HUES48 (cell line): Measurements from ENCODE around the gene FZD4.
"Not testable (repeated sequence)": the region's sequence is repeated elsewhere in the genome, so short reads cannot be mapped to it uniquely, and the experiment has no call there.

Experiments used
- H3K27ac ChIP-seq: one replicate; pipeline ENCODE4 v1.7.0; 2013; ENCODE audit warnings: low read depth, low read length, inconsistent platforms
- H3K27me3 ChIP-seq: 2 replicates; pipeline ENCODE4 v1.6.1; 2013; ENCODE audit warnings: mild to moderate bottlenecking, low read length; ENCODE audit not compliant: control insufficient read depth, insufficient read depth
- H3K36me3 ChIP-seq: 2 replicates; pipeline ENCODE4 v1.6.1; 2013; ENCODE audit warnings: low read length; ENCODE audit not compliant: control insufficient read depth, insufficient read depth
- H3K4me1 ChIP-seq: 2 replicates; pipeline ENCODE4 v1.6.1; 2013; ENCODE audit warnings: mild to moderate bottlenecking, low read length; ENCODE audit not compliant: control insufficient read depth, insufficient read depth
- H3K4me3 ChIP-seq: 2 replicates; pipeline ENCODE4 v1.5.1; 2013; ENCODE audit warnings: mild to moderate bottlenecking, low read depth, low read length
- H3K9ac ChIP-seq: 2 replicates; pipeline ENCODE4 v1.6.1; 2013; ENCODE audit warnings: mild to moderate bottlenecking, low read depth, low read length, moderate library complexity
- H3K9me3 ChIP-seq: 2 replicates; pipeline ENCODE4 v1.6.1; 2013; ENCODE audit warnings: low read length; ENCODE audit not compliant: control insufficient read depth, insufficient read depth

FZD4 gene

DNA sequence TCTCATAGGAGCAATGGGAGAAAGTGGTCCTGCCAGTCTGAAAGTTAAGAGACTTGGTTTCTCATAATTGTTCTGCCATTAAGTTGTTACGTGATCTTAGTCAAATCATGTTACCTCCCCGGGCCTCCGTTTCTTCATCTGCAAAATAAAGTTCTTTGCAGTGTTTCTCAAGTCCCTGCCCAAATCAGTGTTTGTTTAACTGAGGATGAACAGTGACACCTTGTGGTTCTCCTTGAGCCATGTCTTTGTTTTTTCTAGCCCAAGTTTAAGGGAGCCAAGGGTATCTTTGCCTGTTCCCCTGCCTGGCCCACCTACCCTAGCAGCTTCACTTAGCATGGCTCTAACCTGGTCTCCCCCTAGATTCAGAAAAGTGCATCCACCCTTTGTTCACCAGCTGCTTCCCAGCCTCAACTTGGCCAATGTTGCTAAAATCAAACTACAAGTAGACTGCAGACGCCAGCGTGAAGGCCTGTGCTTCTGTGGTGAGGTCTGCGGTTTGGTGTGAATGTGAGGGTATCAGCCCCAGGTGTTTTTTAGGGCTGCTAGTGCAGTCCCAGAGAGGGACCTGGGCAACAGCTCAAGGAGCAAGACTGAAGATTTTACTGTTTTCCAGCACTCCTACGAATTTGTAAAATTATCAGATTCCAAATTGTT lies 35.5 kb downstream of the FZD4 start:
- no peaks in the 10 kb centered on the region for H3K9me3 ChIP-seq
- H3K4me1 ChIP-seq, result peaks cover 26% of the 10 kb centered on the region
- no peaks in the 10 kb centered on the region for H3K36me3 ChIP-seq
- H3K4me3 ChIP-seq, result no peak overlapping the region
- no peak overlapping the region for H3K9ac ChIP-seq
- no peaks in the 10 kb centered on the region for H3K27me3 ChIP-seq
- H3K27ac ChIP-seq, result no peak overlapping the region

DNA sequence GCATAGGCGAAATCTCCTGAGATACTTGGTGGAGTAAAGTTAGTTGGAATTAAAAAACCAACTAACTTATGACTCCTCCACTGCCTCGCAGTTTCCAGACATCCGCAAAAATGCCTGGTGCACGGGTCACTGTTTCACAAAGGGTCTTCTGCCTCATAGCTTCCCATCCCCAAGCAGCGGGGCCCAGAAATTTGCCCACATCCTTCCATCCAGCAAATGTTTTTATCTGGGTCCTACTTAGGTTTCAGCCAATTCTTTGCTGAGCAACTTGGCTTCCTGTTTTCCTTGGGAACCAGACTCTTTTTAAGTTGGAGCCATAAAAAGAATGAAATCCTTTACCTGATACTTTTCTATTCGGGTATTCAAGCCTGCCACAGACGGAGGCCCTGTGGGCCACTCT lies 36.2 kb downstream of the FZD4 start:
- Histone ChIP-seq H3K36me3 (no peaks in the 10 kb centered on the region), H3K9ac (no peak overlapping the region), H3K4me3 (no peak overlapping the region), H3K4me1 (peaks cover 21% of the 10 kb centered on the region), H3K27me3 (no peaks in the 10 kb centered on the region), H3K9me3 (no peaks in the 10 kb centered on the region), H3K27ac (no peak overlapping the region)

GRCh38 chr11:86918496-86918895 lies 36.7 kb downstream of the FZD4 start:
- Histone ChIP-seq H3K27ac (no peak overlapping the region), H3K9me3 (no peaks in the 10 kb centered on the region), H3K4me3 (no peak overlapping the region), H3K36me3 (no peaks in the 10 kb centered on the region), H3K4me1 (peaks cover 16% of the 10 kb centered on the region), H3K9ac (no peak overlapping the region), H3K27me3 (no peaks in the 10 kb centered on the region)

GRCh38 chr11:86917589-86917988 lies 37.6 kb downstream of the FZD4 start:
- H3K9me3 ChIP-seq, result no peaks in the 10 kb centered on the region
- no peaks in the 10 kb centered on the region for H3K27me3 ChIP-seq
- H3K27ac ChIP-seq, result no peak overlapping the region
- peaks cover 13% of the 10 kb centered on the region for H3K4me1 ChIP-seq
- H3K4me3 ChIP-seq, result no peak overlapping the region
- no peak overlapping the region for H3K9ac ChIP-seq
- no peaks in the 10 kb centered on the region for H3K36me3 ChIP-seq

- H3K27ac ChIP-seq, result peak overlapping the region; percentile 40
- H3K36me3 ChIP-seq, result no peaks in the 10 kb centered on the region
- H3K4me3 ChIP-seq, result no peak overlapping the region
- H3K27me3 ChIP-seq, result no peaks in the 10 kb centered on the region
- H3K4me1 ChIP-seq, result peaks cover 13% of the 10 kb centered on the region
- no peak overlapping the region for H3K9ac ChIP-seq
- H3K9me3 ChIP-seq, result no peaks in the 10 kb centered on the region
Measured at GRCh38 chr11:86916330-86916729, 38.9 kb downstream of the FZD4 start.

DNA sequence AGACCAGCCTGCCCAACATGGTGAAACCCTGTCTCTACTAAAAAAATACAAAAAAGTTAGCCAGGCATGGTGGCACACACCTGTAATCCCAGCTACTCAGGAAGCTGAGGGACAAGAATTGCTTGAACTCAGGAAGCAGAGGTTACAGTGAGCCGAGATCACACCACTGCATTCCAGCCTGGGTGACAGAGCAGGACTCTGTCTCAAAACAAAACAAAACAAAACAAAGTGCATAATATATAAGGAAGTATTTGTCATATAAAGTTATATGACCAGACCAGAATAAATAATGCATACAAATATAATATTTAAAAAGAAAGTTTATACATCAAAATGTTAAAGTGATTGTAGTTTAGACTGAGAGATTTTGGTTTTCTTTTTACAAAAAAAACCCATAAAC lies 39.3 kb downstream of the FZD4 start:
- H3K9ac ChIP-seq, H3K27ac ChIP-seq, H3K27me3 ChIP-seq, H3K9me3 ChIP-seq, H3K36me3 ChIP-seq, H3K4me3 ChIP-seq: not testable (repeated sequence)
- H3K4me1 ChIP-seq, result peaks cover 13% of the 10 kb centered on the region

DNA sequence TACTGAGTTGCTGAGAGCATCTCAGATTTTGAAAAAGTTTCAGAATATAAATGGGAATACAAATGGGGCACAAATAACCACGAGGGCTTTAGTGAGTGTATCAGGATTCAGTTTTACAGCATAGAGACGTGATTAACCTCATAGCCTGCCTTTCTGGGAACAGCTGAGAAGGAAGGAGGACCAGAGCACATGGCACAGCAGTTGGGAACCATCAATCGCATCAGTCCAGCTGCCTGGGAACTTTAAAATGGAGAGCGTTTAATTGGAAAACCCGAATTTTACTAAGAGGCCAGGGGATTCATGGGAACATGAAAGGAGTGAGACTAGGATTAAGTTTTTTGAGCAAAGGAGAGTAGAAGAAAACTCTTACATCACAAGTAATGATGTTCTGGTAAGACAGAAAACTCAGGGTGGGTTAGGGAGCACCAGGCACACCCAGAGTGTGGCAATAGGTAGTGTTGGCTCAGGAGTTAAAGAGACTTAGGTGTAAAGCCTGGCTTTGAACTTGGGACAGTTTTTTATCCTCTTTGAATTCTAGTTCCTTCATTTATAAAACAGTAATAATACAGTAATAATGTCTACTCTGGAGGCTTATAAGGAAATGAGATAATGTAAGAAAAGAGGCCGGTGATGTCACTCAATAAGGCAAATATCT lies 40.2 kb downstream of the FZD4 start:
- Histone ChIP-seq H3K9ac (no peak overlapping the region), H3K27me3 (no peaks in the 10 kb centered on the region), H3K27ac (no peak overlapping the region), H3K9me3 (no peaks in the 10 kb centered on the region), H3K36me3 (no peaks in the 10 kb centered on the region), H3K4me3 (no peak overlapping the region), H3K4me1 (peaks cover 13% of the 10 kb centered on the region)

DNA sequence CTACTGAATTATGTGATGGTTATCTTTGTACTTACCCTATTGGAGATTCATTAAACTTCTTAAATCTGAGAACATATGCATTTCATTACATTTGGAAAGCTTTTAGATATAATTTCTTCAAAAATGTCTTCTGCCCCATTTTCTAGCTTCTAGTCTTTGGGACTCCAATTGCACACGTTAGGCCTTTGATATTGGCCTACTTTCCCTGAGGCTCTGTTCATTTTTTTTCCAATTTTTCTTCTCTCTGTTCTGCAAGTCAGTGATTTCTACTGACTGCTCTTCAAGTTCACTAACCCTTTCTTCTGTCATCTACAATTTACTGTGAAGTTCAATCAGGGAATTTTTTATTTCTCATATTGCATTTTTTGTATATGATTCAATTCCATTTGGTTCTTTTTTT lies 43.0 kb downstream of the FZD4 start:
- no peaks in the 10 kb centered on the region for H3K36me3 ChIP-seq
- H3K27ac ChIP-seq, result no peak overlapping the region
- H3K4me3 ChIP-seq, result no peak overlapping the region
- H3K9me3 ChIP-seq, result no peaks in the 10 kb centered on the region
- H3K9ac ChIP-seq, result no peak overlapping the region
- peaks cover 5% of the 10 kb centered on the region; the same call in 1 of the 2 replicates for H3K4me1 ChIP-seq
- H3K27me3 ChIP-seq, result no peaks in the 10 kb centered on the region

DNA sequence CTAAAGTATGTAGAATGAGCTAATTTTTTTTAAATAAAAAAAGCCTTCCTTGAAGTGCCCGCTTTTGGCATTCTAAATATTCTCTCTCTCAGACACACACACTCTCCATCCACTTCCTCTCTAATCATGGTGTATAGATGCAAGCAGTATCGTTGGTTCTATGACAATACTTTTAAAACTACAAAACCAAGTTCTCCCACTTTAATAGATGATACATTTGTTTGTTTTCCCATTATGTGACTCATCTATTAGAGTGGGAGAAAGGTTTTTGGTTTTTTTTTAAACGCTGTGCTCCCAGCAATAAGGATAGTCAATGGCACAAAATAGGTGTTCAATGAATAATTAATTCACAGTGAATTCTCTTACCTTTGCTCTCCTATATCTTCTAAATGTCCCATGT lies 44.6 kb downstream of the FZD4 start:
- no peak overlapping the region for H3K27ac ChIP-seq
- H3K36me3 ChIP-seq, result no peaks in the 10 kb centered on the region
- H3K9me3 ChIP-seq, result no peaks in the 10 kb centered on the region
- H3K4me3 ChIP-seq, result no peak overlapping the region
- no peak overlapping the region for H3K9ac ChIP-seq
- no peaks in the 10 kb centered on the region for H3K27me3 ChIP-seq
- no peaks in the 10 kb centered on the region for H3K4me1 ChIP-seq

GRCh38 chr11:86906198-86906597 lies 49.0 kb downstream of the FZD4 start:
- no peaks in the 10 kb centered on the region for H3K27me3 ChIP-seq
- no peak overlapping the region for H3K27ac ChIP-seq
- H3K9ac ChIP-seq, result no peak overlapping the region
- H3K36me3 ChIP-seq, result no peaks in the 10 kb centered on the region
- H3K4me3 ChIP-seq, result no peak overlapping the region
- H3K9me3 ChIP-seq, result no peaks in the 10 kb centered on the region
- H3K4me1 ChIP-seq, result no peaks in the 10 kb centered on the region

GRCh38 chr11:86905252-86905651 lies 49.9 kb downstream of the FZD4 start:
- Histone ChIP-seq H3K9ac (no peak overlapping the region), H3K4me1 (no peaks in the 10 kb centered on the region), H3K36me3 (no peaks in the 10 kb centered on the region), H3K9me3 (no peaks in the 10 kb centered on the region), H3K27me3 (no peaks in the 10 kb centered on the region), H3K27ac (no peak overlapping the region), H3K4me3 (no peak overlapping the region)
